Measurements from ENCODE around the gene SLC30A2. TPM values are rescaled to one million over a fixed set of nuclear protein-coding genes. Genes with fewer than 3 reads are reported as not detected.

SLC30A2 gene
- total RNA-seq, 1 donor from 2014 or later = not detected

DNA sequence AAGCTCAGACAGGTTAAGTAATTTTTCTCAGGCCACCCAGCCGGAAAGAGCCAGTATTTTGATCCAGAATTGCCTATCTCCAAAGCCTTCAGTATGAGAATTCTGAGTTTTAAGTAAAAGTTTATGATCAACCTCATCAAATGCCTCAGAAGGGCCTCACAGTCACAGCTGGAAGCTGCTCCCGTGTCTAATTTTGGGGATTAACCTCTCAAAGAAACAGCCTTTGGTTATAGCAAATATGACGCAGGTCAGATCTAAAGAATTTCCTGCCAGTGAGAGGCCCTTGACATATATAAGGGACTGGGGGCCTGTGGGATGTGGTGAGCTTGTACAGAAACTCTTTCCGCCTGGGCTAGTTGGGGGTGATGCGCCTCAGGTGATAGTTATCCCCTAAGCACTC lies 22.1 kb downstream of the SLC30A2 start:
- DNase-seq (ENCODE audit: extremely low read depth, low read depth, low spot score) = no peak

GRCh38 chr1:26023009-26023408 lies 22.9 kb downstream of the SLC30A2 start:
- no peak for DNase-seq (ENCODE audit: extremely low read depth, low read depth, low spot score)

- no peak for DNase-seq (ENCODE audit: extremely low read depth, low read depth, low spot score)
Measured at GRCh38 chr1:26022404-26022779, 23.5 kb downstream of the SLC30A2 start.

GRCh38 chr1:26021647-26022403 lies 24.1 kb downstream of the SLC30A2 start, which contains the start of gene EXTL1:
TSS of gene EXTL1 (plus strand) at chr1:26021775. CDS start at chr1:26022647, 872 bp downstream.
- no peak for DNase-seq (ENCODE audit: extremely low read depth, low read depth, low spot score)

DNA sequence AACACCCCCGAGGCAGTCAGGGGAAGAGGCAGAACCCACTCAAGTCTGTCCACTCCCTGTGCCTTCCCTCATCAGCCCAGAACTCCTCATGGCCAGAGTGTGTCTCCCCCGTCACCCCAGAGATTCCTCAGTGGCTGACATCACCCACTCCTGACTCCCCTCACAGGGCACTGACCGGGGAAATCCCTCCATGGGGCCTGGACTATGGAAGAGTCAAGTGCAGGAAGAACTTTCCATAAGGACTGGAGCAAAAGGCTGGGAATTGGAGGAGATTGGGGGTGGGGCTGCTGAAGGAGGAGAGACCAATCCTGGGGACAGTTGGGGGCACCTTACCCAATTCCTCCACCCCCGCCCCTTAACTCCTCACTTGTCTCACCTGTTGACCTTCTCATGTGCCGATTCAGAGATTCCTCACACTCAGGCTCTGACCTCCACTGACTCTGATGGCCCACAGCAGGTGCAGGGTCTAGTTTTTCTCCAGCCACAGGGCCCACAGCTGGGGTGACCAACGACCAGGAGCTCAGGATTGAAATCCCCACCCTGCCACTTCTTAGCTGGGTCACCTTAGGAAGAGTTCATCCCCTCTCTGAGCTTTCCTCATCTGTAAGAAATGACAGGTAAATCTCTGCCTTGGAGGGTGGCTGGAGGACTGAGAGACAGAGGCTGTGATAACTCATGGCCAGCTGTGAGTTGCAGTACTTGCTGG lies 24.8 kb downstream of the SLC30A2 start:
- no peak for DNase-seq (ENCODE audit: extremely low read depth, low read depth, low spot score)

GRCh38 chr1:26020330-26020768 lies 25.6 kb downstream of the SLC30A2 start:
- DNase-seq (ENCODE audit: extremely low read depth, low read depth, low spot score) = no peak

DNA sequence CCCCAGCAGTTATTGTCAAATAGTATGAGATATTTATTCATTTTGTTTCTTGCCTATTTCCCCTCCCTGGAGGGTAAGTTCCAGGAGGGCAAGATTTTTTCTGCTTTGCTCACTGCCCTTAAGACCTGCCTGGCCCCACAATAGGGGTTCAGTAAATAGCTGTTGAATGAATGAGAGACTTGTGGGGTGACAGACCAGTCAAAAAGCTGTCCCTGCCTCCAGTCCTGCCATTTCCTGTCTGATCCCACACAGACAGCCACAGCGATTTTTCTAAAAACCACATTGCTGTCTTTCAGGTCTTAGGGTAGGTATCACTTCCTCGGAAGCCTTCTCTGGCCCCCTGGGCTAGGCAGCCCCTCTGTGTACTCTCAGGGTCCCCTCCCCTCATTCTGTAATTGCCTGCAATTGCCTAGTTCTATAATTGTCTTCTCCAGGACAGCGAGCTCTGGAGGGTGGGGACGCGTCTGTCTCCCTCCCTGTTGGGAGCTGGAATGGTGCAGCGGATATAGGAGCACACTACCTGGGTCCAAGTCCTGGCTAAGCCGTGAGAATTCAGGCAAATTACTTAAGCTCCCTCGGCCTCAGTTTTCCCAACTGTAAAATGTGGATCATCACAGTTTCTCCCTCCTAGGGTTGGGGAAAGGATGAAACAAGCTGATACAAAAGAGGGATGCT lies 26.1 kb downstream of the SLC30A2 start:
- DNase-seq (ENCODE audit: extremely low read depth, low read depth, low spot score) = no peak

DNA sequence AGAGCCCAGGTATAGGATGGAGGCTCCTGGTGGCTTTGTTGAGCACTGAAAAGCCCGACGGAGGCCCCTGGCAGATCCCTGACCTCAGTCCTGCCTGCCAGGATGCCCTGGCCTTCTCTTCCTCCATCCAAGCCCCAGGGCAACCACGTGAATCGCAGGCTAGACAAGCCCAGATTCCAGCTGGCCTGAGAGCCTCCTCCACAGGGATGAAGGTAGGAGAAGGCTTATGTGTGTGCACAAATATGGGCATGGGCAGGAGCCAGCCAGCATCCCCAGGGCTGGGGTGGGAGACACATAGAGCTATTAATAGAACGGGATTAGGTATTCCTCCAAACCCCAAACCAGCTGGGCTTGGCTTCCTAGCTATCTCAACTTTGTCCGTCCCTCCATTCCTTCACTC lies 28.3 kb downstream of the SLC30A2 start:
- no peak for DNase-seq (ENCODE audit: extremely low read depth, low read depth, low spot score)

GRCh38 chr1:26016953-26017545 lies 28.9 kb downstream of the SLC30A2 start:
- no peak for DNase-seq (ENCODE audit: extremely low read depth, low read depth, low spot score)

DNA sequence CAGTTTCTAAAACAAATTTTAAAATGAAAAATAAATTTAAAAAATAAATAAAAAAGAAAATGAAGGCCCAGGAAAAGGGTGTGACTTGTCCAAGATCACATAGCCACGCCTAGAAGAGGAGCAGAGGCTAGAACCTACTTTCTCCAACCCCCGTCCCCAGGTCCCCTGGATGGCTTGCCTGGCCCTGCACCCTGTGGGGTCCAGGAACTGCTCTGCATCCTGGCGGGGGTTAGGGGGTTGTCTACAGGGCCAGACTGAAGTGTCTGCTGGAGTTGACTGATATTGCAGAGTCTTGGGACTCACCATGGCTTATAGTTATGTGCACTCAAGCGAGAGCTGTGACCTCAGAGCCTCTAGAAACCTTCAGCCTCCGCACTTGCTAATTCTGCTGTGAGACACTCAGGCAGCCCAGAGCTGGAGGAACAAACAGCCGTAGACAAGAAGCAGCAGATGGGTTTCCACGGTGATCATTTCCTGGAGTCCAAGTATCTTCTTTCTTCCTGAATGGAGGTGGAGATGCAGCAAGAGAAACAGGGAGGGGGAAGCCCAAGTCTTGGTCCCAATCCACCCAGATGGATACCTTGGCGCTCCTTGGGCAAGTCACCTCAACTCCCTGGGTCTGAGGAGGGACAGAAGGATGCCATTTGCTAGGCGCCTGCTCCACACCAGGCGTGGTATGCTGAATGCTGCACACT lies 29.5 kb downstream of the SLC30A2 start:
- DNase-seq (ENCODE audit: extremely low read depth, low read depth, low spot score) = no peak

DNA sequence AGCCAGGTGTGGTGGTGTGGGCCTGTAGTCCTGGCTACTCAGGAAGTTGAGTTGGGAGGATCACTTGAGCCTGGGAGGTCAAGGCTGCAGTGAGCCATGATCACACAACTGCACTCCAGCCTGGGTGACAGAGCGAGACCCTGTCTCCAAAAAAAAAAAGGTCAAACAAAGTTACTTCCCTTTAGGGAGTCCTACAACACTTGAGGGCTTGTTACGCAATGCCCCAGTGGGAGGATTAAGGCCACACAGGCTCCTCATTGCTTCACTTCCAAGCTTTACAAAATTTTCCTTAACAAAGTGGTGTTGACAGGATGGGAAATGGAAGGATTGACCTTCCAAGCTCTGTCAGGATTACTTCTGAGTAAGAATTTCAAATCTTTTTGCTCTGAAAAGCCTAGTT lies 30.6 kb downstream of the SLC30A2 start:
- DNase-seq (ENCODE audit: extremely low read depth, low read depth, low spot score) = no peak

DNA sequence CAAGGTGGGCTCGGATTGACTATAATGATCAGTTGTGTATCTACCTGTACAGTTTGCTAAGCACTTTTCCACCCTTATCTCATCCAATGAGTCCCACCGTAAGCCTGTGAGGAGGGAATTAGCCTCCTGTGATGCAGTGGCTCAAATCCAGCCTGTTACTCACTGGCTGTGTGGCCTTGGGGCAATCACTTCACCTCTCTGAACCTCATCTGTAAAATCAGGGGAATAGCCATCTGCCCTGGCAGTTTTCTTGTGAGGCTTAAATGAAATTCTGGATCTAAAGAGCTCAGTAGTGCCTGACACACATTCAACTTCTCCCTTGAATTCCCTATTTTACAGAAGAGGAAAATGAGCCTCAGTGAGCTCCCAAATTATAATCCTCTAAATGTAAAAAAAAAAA lies 31.7 kb downstream of the SLC30A2 start:
- no peak for DNase-seq (ENCODE audit: extremely low read depth, low read depth, low spot score)

- DNase-seq (ENCODE audit: extremely low read depth, low read depth, low spot score) = no peak
Measured at GRCh38 chr1:26012864-26013263, 33.1 kb downstream of the SLC30A2 start.

DNA sequence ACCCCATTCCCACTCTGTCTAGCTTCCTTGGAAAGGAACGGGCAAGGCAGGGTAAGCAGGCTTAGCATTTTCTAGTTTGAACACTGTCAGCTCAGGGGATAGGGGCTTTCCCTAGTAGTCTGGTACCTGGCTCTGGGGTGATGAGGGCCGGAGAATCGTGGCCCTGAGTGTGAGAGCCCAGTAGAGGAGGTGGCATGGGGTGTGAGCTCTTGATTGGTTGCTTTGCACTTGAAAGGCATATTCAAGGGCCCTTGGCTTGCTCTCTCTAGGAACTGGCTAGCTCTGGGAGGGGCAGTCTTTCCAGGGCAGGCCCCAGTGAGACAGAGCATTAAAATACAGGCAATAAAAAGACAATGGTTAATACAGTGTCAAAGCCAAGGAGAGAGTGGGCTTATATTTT lies 35.1 kb downstream of the SLC30A2 start:
- DNase-seq (ENCODE audit: extremely low read depth, low read depth, low spot score) = no peak

DNA sequence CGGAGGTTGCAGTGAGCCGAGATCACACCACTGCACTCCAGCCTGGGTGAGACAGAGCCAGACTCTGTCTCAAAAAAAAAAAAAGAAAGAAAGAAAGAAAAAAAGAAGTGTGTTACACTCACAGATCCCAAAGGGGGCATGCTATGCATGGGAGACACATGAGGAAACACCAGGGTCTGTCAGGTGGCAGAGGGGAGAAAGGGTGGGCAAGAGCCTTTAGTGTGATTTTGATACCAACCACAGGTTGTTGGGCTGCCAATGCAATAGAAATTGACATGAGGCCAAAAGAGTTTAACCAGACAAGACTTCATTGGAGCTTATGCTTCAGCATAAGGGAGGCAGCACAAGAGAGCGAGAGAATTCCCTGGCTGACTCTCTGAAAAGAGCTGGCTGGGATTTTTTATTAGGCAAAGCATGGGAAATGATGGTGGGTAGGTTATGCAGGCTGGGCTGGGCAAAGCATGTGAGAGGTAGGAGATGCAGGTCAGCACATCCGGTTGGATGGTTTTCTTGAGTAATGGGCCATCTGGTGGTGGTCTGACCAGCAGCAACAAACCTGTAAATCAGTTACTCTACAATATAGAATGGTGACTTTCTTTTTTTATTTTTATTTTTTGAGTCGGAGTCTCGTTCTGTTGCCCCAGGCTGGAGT lies 36.0 kb downstream of the SLC30A2 start:
- no peak for DNase-seq (ENCODE audit: extremely low read depth, low read depth, low spot score)

DNA sequence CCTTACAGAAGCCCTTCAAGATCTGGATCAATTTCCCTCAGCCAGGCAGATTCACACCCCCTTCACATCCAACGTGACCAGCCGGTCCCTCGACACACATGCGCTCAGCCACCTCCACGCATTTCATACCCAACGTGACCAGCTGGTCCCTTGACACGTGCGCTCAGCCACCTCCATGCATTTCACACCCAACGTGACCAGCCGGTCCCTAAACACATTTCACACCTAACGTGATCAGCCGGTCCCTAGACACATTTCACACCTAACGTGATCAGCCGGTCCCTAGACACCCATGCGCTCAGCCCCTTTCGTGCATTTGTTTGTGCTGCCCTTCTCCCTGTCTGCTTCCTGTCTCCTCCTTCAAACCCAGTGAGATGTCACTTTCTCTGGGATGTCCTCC lies 39.2 kb downstream of the SLC30A2 start:
- DNase-seq (ENCODE audit: extremely low read depth, low read depth, low spot score) = no peak

- no peak for DNase-seq (ENCODE audit: extremely low read depth, low read depth, low spot score)
Measured at GRCh38 chr1:26005434-26006105, 40.3 kb downstream of the SLC30A2 start.

DNA sequence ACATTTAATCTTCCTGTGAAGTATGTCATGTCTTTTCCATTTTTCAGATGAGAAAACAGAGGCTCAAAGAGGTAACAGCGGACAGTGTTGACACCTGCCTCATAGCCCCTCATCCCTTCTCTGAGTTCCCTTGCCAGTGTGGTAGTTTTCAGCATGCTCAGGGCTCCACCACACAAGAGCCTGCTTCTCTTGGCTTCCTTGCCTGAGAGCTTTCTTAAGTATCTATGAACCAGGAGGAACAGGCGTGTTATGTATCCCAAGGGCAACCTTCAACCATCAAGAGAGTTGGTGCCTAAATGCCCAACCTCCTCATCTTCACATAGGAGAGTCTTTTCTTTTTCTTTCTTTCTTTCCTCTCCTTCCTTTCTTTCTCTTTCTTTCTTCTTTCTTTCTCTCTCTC lies 42.2 kb downstream of the SLC30A2 start:
- no peak for DNase-seq (ENCODE audit: extremely low read depth, low read depth, low spot score)

GRCh38 chr1:26003262-26003661 lies 42.7 kb downstream of the SLC30A2 start:
- no peak for DNase-seq (ENCODE audit: extremely low read depth, low read depth, low spot score)

Measured in glomerular endothelial cell (primary cell).